Chondrocyte (in vitro differentiated cells): ENCODE data around the gene ARHGEF37. TPM values are rescaled to one million over a fixed set of nuclear protein-coding genes. Genes with fewer than 3 reads are reported as not detected.

Experiments used
- DNase-seq: peaks from one replicate; pipeline ENCODE4 v3.0.0; 2021; ENCODE audit warnings: mixed read lengths, low spot score
- H3K27ac Mint-ChIP-seq: one replicate; pipeline ENCODE4 v1.8.0; 2021; ENCODE audit warnings: mild to moderate bottlenecking, moderate library complexity, mixed read lengths; ENCODE audit not compliant: unreplicated experiment
- H3K27me3 Mint-ChIP-seq: 2 replicates; pipeline ENCODE4 v1.8.0; 2021; ENCODE audit warnings: low read depth, mixed read lengths
- H3K36me3 Mint-ChIP-seq: 2 replicates; pipeline ENCODE4 v1.8.0; 2021; ENCODE audit warnings: low read depth, mixed read lengths
- H3K4me1 Mint-ChIP-seq: 2 replicates; pipeline ENCODE4 v1.8.0; 2021; ENCODE audit warnings: low read depth, mild to moderate bottlenecking, mixed read lengths
- H3K4me3 Mint-ChIP-seq: one replicate; pipeline ENCODE4 v1.8.0; 2021; ENCODE audit warnings: mild to moderate bottlenecking, moderate library complexity, mixed read lengths; ENCODE audit not compliant: unreplicated experiment
- H3K9me3 Mint-ChIP-seq: 2 replicates; pipeline ENCODE4 v1.8.0; 2021; ENCODE audit warnings: low read depth, mixed read lengths
- total RNA-seq: library from RNA; stranded (reverse); gene quantifications from 3 replicates; pipeline ENCODE4 v1.2.1, GENCODE V29; 2021
- TF ChIP-seq, protein P1 (sequence below): fragments of 200-600 bp; sonication (generic); IDR thresholded peaks from 2 replicates; pipeline ENCODE4 v1.5.0; 2021; ENCODE audit warnings: antibody characterized with exemption, mild to moderate bottlenecking, moderate library complexity

Gene ARHGEF37
- total RNA-seq, 1 donor from 2014 or later: 6.0 TPM

- peaks cover 4% of the 10 kb centered on the region for H3K9me3 Mint-ChIP-seq
- H3K4me3 Mint-ChIP-seq: no peak overlapping the region
- no peak for DNase-seq
- peaks cover 34% of the 10 kb centered on the region for H3K4me1 Mint-ChIP-seq
- peaks cover 6% of the 10 kb centered on the region for H3K36me3 Mint-ChIP-seq
- H3K27me3 Mint-ChIP-seq: no peaks in the 10 kb centered on the region
- H3K27ac Mint-ChIP-seq: peak overlapping the region; percentile 37
- TF ChIP-seq, protein P1, sequence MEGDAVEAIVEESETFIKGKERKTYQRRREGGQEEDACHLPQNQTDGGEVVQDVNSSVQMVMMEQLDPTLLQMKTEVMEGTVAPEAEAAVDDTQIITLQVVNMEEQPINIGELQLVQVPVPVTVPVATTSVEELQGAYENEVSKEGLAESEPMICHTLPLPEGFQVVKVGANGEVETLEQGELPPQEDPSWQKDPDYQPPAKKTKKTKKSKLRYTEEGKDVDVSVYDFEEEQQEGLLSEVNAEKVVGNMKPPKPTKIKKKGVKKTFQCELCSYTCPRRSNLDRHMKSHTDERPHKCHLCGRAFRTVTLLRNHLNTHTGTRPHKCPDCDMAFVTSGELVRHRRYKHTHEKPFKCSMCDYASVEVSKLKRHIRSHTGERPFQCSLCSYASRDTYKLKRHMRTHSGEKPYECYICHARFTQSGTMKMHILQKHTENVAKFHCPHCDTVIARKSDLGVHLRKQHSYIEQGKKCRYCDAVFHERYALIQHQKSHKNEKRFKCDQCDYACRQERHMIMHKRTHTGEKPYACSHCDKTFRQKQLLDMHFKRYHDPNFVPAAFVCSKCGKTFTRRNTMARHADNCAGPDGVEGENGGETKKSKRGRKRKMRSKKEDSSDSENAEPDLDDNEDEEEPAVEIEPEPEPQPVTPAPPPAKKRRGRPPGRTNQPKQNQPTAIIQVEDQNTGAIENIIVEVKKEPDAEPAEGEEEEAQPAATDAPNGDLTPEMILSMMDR: no peak
These were observed 30.0 kb downstream of the ARHGEF37 start for GRCh38 chr5:149611326-149611725.

DNA sequence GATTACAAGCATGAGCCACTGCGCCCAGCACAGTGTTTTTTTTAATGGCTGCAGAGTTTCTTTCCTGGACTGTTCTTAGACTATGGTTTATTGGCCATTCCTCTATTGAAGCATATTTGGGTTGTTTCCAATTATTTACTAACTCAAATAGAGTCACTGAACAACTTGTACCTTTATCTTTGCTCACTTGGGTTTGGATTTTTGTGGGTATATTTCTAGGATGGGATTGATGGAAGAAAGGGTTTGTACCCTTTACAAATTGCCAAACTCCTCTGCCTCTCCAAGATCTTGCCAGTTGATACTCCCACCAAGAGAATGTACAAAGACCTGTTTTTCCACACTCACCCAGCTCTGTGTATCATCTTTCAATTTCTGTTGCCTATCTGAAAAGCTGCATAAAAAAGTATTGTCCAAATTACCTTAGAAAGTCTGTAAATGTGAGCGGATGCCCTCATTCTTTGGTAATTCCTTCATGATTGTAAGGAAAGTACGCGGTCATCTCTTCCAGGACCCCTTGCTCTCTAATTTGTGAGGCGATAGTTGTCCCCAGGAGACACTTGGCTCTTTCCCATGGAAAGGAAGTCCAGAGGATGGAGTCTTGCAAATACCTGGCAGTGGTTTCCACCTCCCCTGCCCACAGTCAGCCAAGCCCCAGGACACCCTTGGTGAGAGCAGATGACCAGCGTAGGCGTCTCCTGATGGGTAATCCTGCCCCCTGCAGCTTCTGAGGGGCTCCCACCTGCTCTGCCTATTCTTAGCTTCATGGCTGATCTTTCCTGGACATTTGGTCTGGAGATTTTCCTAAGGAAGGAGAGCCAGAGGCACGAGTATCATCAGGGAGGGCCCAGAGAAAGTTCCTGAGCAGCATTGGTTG lies 33.0 kb downstream of the ARHGEF37 start:
- DNase-seq: no peak

DNA sequence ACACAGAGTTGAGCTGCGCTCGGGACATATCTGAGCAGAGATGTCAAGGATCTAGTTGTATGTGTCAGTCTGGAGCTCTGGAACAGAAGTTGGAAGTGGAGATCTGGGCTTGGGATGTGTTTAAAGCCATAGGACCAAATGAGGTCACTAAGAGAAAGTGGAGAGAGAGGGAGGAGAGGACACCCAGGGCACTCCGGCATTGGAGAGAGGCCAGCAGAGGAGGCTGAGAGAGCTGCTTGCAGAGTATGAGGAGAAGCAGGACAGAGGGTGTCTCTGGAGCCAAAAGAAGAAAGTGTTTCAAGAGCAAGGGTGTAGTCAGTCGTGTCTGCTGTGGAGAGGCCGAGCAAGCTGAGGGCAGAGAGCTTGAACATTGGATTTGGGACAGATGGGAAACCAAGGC lies 34.7 kb downstream of the ARHGEF37 start:
- H3K9me3 Mint-ChIP-seq: no peaks in the 10 kb centered on the region
- peaks cover 5% of the 10 kb centered on the region for H3K36me3 Mint-ChIP-seq
- no peak for DNase-seq
- no peak overlapping the region for H3K27ac Mint-ChIP-seq
- H3K4me1 Mint-ChIP-seq: peaks cover 24% of the 10 kb centered on the region
- no peaks in the 10 kb centered on the region for H3K27me3 Mint-ChIP-seq
- TF ChIP-seq, protein P1: no peak
- no peak overlapping the region for H3K4me3 Mint-ChIP-seq

More for the DNA sequence above, 33.0 kb downstream of the ARHGEF37 start:
- peaks cover 5% of the 10 kb centered on the region for H3K36me3 Mint-ChIP-seq
- peaks cover 27% of the 10 kb centered on the region for H3K4me1 Mint-ChIP-seq
- no peaks in the 10 kb centered on the region for H3K27me3 Mint-ChIP-seq
- no peak overlapping the region for H3K27ac Mint-ChIP-seq
- TF ChIP-seq, protein P1: no peak
- no peak overlapping the region for H3K4me3 Mint-ChIP-seq
- H3K9me3 Mint-ChIP-seq: peaks cover 2% of the 10 kb centered on the region

DNA sequence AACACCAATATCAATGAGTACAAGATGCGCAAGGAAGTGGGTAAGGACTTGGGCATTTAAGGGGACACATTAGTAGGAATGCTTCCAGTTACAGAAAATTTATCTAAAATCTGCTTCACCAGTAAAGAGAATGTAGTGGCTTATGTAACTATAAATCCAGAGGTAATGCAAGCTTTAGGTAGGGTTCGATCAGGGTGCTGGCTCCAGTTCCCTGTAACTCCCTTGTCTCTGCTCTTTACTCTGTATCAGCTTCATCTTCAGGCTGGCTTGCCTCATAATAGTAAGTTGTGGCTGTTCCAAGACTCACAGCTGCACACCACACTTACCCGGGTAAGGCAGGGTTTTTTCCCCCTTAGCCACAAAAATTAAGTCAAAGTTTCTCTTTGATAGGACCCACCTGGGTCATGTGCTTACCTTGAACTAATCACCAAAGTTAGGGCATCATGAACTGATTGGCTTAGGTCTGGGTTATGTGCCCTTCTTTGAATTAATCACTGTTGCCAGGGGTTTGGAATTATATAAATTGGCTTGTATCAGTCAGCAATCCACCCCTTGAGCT lies 35.5 kb downstream of the ARHGEF37 start:
- H3K27ac Mint-ChIP-seq: no peak overlapping the region
- peaks cover 18% of the 10 kb centered on the region for H3K4me1 Mint-ChIP-seq
- H3K9me3 Mint-ChIP-seq: no peaks in the 10 kb centered on the region
- TF ChIP-seq, protein P1: no peak
- H3K4me3 Mint-ChIP-seq: no peak overlapping the region
- no peak for DNase-seq
- no peaks in the 10 kb centered on the region for H3K27me3 Mint-ChIP-seq
- peaks cover 6% of the 10 kb centered on the region for H3K36me3 Mint-ChIP-seq

GRCh38 chr5:149617760-149618306 lies 36.5 kb downstream of the ARHGEF37 start:
- Mint-ChIP-seq H3K27me3 (no peaks in the 10 kb centered on the region), H3K9me3 (no peaks in the 10 kb centered on the region), H3K27ac (peak overlapping the region; percentile 73), H3K36me3 (peaks cover 8% of the 10 kb centered on the region), H3K4me1 (peaks cover 18% of the 10 kb centered on the region), H3K4me3 (no peak overlapping the region)
- TF ChIP-seq, protein P1: no peak
- no peak for DNase-seq
